IMR-90 (cell line): ENCODE data around the gene ZNF181. TPM values are rescaled to one million over a fixed set of nuclear protein-coding genes. Genes with fewer than 3 reads are reported as not detected.

ENCODE experiments used
- MXI1 ChIP-seq: IDR thresholded peaks from 2 replicates; pipeline ENCODE4 v1.6.1; 2012; ENCODE audit warnings: low read depth, mild to moderate bottlenecking, low read length, moderate library complexity, borderline replicate concordance
- polyA plus RNA-seq, 3 experiments: library from polyadenylated mRNA; depleted of rRNA; stranded (reverse); fragments of >200 nt; gene quantifications; 2 replicates each; pipeline ENCODE4 v1.2.3, GENCODE V29; 2012; ENCODE audit warnings: low replicate concordance in 1 of 3
- total RNA-seq: library from RNA; depleted of rRNA; stranded (reverse); fragments of >200 nt; gene quantifications from 2 replicates; pipeline ENCODE4 v1.2.3, GENCODE V29; 2012; rRNA removed

The ZNF181 gene
- total and polyA plus RNA-seq, 2 of the 4 experiments (the other 2 are of a cell fraction) = 3.8 to 7.5 TPM

- no peak for TF ChIP-seq MXI1
These were observed 60.3 kb downstream of the ZNF181 start (continued) for GRCh38 chr19:34794066-34794960.

Other genes with a start within 250 kb of the ZNF181 start
- gene SCGB2B2, start 57.1 kb upstream of the ZNF181 start, total RNA-seq = not detected in 2 replicates
- gene SCGB2B2, start 57.1 kb upstream of the ZNF181 start, polyA plus RNA-seq (2012; rRNA removed) = 0.03 TPM in 1 of 2 replicates, not detected in the other
- gene ZNF302, start 56.6 kb upstream of the ZNF181 start, total RNA-seq = 9.5 and 11.1 TPM in 2 replicates
- 5.9 and 9.1 TPM in 2 replicates for gene ZNF302, start 56.6 kb upstream of the ZNF181 start, polyA plus RNA-seq (2012; rRNA removed)
- 3.4 and 4.2 TPM in 2 replicates for gene ZNF599, start 39.0 kb downstream of the ZNF181 start, total RNA-seq
- gene ZNF599, start 39.0 kb downstream of the ZNF181 start, polyA plus RNA-seq (2012; rRNA removed) = 5.9 and 6.5 TPM in 2 replicates
- 2.8 and 2.9 TPM in 2 replicates for gene ZNF30, start 192.7 kb downstream of the ZNF181 start, total RNA-seq
- 1.1 and 1.3 TPM in 2 replicates for gene ZNF30, start 192.7 kb downstream of the ZNF181 start, polyA plus RNA-seq (2012; rRNA removed)
- 3.9 and 4.8 TPM in 2 replicates for gene ZNF792, start 230.0 kb downstream of the ZNF181 start, total RNA-seq
- gene ZNF792, start 230.0 kb downstream of the ZNF181 start, polyA plus RNA-seq (2012; rRNA removed) = 1.2 and 1.5 TPM in 2 replicates